IPS-NIHi7 (cell line): ENCODE measurements around the gene PDE4C.

ENCODE experiments used
- DNase-seq: peaks from one replicate; pipeline ENCODE4 v3.0.0; 2012; ENCODE audit warnings: mixed read lengths; ENCODE audit errors: extremely low spot score

PDE4C gene

DNA sequence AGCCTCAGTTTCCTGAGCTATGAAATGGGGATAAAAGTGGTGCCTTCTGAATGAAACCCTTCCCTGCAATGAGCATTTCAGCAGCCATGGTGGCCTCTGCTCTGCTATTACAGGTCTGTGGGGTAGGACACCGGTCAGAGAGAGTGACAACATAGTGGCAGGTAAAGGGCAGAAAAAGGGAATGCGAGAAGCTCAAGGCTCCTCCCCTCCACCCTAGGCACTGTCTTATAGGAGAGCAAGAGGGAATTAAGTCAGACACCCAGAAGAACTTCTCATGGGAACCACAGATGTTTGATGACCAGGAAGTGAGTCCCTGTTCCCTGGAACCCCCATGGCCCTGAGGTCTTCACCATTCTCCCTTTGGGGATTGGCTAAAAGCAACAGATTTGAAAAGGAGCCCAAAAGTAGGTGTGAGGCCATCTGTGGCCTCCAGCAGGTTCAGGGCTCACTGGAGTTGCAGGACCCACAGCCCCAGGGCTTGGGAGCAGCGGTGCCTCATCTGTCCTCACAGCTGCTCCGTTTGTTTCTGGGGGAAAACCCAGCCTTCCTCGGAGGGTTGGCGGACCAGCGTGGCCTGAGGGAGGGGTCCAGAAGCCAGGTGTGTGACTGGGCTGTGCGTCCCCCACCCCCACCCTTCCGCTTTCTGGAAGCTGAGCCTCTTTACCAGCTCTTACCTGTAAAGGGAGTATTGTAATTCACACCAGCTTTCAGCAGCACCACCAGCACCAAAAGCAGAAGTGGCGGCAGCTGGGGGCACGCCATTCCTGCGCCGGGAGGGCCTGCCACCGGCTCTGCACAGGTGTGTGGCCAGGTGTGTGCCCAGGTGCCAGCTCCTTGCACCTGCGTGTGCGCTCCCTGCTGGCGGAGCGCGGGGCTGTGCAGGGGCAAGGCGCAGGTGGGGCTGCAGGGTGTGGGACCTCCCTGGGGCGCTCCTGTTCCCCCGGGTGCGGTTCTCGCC lies 28.6 kb upstream of the PDE4C start:
- DNase-seq: peak; percentile 55

- DNase-seq: no peak
Measured at GRCh38 chr19:18253716-18254115, 27.5 kb upstream of the PDE4C start.

DNA sequence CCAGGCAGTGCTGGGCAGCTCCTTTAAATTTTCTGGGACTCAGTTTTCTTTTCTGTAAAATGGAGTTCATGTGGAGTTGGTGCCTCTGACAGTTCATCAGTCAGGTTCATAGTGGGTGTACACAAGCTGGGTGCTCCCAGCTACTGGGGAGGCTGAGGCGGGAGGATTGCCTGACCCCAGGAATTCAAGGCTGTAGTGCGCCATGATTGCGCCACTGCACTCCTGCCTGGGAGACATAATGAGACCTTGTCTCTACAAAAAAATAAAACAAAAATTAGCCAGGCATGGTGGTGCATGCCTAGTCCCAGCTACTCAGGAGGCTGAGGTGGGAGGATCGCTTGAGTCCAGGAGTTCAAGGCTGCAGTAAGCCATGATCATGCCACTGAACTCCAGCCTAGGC lies 26.9 kb upstream of the PDE4C start:
- no peak for DNase-seq

DNA sequence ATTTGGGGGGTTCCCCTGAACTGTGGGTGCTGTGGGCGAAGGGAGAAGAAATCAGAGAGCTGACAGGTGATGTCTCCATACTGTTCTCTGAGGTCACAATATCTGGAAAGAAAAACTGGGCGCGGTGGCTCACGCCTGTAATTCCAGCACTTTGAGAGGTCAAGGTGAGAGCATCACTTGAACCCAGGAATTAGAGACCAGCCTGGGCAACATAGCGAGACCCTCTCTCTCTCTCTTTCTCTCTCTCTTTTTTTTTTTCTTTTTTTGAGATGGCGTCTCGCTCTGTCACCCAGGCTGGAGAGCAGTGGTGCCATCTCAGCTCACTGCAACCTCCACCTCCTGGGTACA lies 26.1 kb upstream of the PDE4C start:
- DNase-seq: no peak

- DNase-seq: peak; percentile 89
Measured at GRCh38 chr19:18251587-18252369, 25.5 kb upstream of the PDE4C start.

DNA sequence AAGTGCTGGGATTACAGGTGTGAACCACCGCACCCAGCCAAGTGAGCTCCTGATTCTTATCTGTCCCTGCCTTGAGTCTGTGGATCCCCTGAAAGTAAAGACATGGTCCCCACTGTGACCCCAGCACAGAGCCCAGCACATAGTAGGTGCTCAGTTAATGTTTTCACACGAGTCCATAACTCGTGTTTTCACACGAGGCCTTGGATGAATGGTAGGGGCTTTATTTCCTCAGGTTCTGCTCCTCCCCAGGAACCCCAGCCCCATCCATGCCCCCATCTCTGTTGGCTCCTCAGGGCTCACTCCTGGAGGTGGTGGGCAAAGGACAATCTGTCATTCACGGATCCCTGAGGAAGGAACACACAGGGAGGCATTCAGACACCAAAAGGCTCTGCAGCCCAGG lies 23.6 kb upstream of the PDE4C start:
- no peak for DNase-seq

GRCh38 chr19:18245297-18245696 lies 19.1 kb upstream of the PDE4C start:
- DNase-seq: no peak

DNA sequence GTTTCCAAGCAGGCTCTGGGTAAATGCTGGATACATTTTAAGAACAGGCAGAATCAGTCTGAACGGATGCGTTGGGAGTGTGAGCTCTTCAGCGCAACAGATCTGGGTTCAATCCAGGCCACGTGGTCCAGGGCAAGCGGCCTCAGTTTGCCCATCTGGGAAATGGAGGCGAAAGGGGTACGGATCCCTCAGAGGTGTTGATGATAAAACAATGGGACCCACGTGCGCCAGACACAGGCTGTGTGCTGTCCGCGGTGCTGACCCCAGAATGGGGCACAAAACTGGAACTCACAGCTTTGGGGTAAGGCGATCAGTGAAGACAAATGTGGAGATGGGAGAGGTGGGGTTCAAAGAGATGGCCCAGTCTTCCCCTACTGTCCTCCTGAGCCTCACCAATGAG lies 13.1 kb upstream of the PDE4C start:
- DNase-seq: no peak

DNA sequence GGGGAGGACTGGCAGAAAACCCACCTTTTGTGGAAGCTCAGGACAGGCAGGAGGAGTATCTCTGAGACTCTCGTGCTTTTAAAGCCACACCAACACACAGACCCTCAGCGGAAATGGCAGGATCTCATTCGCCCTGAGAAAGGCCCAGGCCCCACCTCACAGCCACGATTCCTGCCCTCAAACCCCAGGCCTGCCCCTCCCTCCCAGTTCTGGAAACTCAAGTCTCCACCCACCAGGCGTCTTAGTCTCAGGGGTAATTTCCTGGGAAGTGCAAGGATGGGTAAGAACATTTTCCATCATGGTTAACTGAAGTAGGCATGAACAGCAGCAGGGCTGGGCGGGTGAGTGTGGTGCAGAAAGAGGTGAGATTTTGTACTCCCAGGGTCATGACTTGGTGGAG lies 8.0 kb upstream of the PDE4C start:
- no peak for DNase-seq

GRCh38 chr19:18233224-18233825 lies 7.1 kb upstream of the PDE4C start:
- peak; percentile 92 for DNase-seq

DNA sequence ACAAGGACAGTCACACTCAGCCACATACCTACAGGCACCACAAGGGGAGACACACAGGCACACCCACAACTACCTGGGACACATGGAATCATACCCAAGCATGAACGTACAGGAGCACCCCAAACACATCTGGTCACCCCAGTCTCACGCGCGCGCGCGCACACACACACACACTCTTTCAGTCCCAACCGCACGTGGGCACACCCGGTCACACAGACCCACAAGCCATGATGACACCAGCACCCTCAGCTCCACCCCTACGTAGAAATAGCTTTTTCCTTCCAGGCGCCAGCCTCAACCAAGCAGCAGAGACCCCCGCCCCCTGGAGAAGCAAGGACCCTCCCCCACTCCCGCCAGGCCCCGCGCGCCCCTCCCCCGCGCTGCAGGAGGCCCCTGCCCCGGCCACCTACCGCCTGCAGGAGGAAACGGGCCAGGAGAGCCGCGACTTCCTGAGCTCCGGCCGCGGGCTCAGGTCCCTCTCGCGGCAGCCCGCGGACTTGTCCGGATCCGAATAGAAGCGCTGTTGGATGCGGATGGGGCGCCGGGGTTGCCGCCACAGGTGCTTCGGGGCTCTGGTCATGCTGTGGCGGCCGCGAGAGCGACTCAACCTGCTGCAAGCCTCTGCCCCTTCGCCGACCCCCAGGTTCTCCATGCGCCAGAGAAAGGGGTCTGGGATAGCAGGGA lies 6.4 kb upstream of the PDE4C start:
- DNase-seq: peak; percentile 82

- DNase-seq: no peak
Measured at GRCh38 chr19:18231775-18232174, 5.5 kb upstream of the PDE4C start.

DNA sequence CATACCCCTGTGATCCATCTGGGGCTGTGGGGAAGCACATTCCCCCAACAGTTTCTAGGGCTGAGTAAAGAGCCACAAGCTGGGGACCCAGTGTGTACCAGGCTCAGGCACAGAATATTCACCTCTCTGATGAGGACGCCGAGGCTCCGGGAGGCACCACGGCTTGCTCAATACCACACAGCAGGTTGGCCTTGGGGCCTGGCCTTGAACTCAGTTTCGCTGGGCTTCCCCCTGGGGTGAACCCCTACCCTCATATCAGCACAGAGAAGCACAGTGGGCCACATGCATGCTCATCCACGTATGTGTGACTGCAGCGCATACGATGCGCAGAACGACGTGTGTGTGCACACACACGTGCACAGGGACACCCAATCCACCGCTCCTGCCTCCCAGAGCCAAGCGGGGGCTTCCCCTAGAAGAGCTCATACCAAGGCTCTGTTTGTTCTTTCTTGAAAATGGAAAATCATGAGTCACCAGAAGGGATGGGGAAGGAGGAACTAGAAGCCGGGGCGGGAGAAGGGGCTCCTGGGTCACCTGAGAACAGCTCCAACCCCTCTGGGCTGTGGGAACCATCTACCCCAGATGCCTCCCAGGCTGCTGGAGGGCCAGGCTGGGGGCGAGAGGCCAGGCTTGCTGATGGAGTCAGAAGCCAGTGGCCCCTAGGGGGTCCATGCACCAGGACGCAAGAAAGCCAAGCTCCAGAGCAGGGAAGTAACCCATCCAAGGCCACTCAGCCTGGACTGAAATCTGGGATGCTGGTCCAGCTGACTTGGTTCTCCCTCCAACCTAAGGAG lies 4.9 kb upstream of the PDE4C start:
- no peak for DNase-seq

- no peak for DNase-seq
Measured at GRCh38 chr19:18229915-18230314, 3.7 kb upstream of the PDE4C start.

DNA sequence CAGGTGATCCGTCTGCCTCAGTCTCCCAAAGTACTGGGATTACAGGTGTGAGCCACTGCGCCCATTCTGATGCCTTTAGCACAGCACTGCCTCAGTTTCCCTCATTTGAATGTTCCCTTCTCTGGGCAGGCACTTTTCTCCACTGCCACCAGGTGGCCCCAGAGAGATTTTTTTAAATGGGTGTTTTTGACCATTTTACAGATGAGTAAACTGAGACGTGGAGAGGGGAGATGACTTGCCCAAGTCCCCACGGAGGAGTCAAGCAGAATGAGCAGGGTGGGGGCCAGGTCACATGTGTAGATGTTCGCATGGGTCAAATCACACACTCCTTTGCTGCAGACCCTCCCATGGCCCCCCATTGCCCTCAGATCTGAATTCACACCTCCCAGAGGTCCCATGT lies 3.2 kb upstream of the PDE4C start:
- no peak for DNase-seq

DNA sequence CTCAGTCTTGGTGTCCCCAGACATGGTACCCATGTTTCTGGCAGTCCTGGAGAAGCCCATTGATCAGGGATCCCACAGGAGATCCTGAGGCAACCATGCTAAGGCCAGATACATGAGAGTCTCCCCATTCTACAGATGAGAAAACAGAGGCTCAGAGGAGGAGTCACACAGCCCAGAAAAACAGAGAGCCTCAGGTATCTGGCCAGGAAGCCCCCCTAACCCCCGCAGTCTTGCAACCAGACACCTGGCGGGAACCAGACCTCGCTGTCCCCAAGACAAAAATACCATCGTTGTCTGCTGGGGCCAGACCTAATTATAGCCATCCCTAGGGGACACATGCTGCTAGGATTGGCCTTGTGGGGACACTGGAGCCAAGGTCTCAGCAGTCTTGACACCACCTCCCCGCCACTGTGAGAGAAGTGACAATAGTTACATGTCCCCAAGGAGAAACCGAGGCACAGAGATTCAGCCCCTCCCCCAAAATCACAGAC lies 1.6 kb upstream of the PDE4C start:
- DNase-seq: no peak

DNA sequence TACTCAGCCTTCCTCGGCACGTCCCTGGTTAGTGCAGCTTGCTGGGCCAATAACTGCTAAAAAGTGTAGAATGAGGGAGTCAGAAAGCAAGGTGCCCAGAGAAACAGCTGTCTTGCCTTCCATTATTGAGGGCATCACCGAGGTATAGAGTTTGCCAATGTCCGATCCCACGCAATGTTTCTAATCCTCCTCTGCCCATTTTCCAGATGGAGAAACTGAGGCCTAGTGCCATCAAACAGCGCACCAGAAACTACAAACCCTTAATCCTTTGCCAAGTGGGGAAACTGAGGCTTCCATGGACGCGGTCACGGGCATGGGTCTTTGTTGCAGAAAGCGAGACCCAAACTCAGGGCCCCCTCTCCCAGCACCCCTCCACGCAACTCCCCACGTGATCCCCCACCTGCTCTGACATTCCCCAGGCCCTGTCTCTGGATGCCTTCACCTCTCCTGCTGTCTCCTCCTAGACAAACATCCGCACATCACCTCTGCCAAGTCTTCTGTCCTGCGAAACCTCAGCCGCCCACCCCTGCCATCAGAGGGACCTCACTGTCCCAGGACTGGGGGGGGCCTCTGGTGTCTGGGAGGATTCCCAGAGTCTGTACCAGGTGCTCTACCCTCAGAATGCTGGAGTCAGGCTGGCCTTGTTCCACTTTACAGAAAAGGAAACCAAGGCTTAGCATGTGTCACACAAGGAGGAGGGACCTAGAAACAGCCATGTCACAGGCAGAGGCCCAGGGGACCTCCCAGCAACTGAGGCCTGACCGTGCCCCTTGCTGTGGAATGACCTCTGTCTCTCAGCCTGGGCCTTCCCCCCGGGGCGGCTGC lies 930 bp upstream of the PDE4C start:
- no peak for DNase-seq

GRCh38 chr19:18225355-18225701 lies 910 bp downstream of the PDE4C start:
- no peak for DNase-seq

DNA sequence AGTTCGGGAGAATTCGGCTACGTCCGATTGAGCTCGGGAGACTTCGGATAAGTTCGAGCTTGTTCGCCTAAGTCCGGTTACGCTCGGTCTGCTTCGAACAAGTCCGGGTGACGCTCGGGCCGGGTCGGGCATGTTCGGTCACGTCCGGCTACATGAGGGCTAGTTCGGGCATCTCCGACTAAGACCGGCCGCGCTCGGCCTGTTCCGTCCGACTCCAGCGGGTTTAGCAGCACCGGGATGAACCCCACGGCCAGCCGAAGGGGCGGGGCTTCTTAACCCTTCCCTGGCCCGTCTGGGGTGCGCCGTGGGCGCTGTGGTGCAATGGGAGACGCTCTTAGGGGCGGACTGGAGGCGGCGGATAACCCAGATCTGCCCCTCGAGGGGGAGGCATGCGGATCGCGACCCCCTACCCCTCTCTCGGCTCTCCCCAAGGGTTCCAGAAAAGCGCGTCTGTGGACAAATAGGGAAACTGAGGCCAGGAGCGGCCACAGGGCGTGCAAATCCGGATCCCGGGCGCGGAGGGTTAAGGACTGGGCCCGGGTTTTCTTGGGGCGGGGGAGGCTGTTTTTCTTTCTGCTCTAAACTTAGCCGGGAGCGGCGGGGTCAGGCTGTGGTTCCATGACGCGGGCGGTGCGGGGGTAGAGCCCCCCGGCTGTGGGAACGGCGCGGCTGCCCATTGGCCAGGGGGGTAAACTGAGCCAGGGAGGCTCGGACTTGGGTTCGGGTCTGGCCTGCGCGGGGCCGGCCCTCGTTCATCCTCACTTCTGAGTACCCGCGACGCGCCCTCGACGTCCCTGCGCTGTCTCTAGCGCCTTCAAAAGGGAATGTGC lies 1.5 kb downstream of the PDE4C start:
- DNase-seq: peak; percentile 98
